Body of pancreas (tissue), 4 donors: ENCODE results near the gene GBGT1. TPM values are rescaled to one million over a fixed set of nuclear protein-coding genes. Genes with fewer than 3 reads are reported as not detected.

Experiments
- ATAC-seq: fragments of 150-250 bp; one replicate; pipeline ENCODE4 v1.9.1; 2016
- DNase-seq, 4 donors: peaks; one replicate each; pipeline ENCODE4 v3.0.0-alpha.2; 2019
- H3K27ac ChIP-seq, 4 donors: fragments of 200-600 bp; sonication (generic); 1 replicate in 3 of 4; 2 replicates in 1 of 4; pipeline versions ENCODE4 v1.5.1 to v1.6.1; 2016 to 2019; ENCODE audit warnings: mild to moderate bottlenecking in 1 of 4, mixed read lengths in 1 of 4, moderate library complexity in 1 of 4
- H3K27me3 ChIP-seq, 2 donors: fragments of 200-600 bp; sonication (generic); one replicate each; pipeline ENCODE4 v1.6.0; 2016; ENCODE audit warnings: mild to moderate bottlenecking in 1 of 2
- H3K36me3 ChIP-seq, 2 donors: fragments of 200-600 bp; sonication (generic); replicated peaks in 1 of 2; 2 replicates each; pipeline ENCODE4 v1.5.1; 2016; ENCODE audit warnings: low read depth in 2 of 2; ENCODE audit not compliant: insufficient read depth in 1 of 2
- H3K4me1 ChIP-seq: fragments of 200-600 bp; sonication (generic); one replicate; pipeline ENCODE4 v1.6.0; 2016
- H3K4me3 ChIP-seq, 2 donors: fragments of 200-600 bp; sonication (generic); 1 replicate in 1 of 2; 2 replicates in 1 of 2; pipeline ENCODE4 v1.5.1; 2016 to 2019
- H3K9me3 ChIP-seq, 3 donors: fragments of 200-600 bp; sonication (generic); 1 replicate in 2 of 3; 2 replicates in 1 of 3; pipeline ENCODE4 v1.5.1; 2016
- POLR2A ChIP-seq, 3 donors: fragments of 450-650 bp; IDR thresholded peaks; one replicate each; pipeline ENCODE4 v1.6.1; 2016; ENCODE audit warnings: antibody characterized with exemption in 3 of 3, mild to moderate bottlenecking in 2 of 3
- WGBS, 2 donors: methylation state at CpG; one replicate each; pipeline ENCODE4 v1.1.5; 2017; 5-methylcytosine and 5-hydroxymethylcytosine counted together
- intact Hi-C: fragments of 100-400 bp; cut with DNase I; formaldehyde crosslinking; loops from one replicate; pipeline ENCODE4 v1.15.1; 2023
- total RNA-seq, 2 donors: library from RNA; depleted of rRNA; stranded (reverse); fragments of >200 nt; gene quantifications; one replicate each; pipeline ENCODE4 v1.1.0, GENCODE V29; 2016
- TF ChIP-seq, protein P1 (sequence below), 7 experiments: fragments of 450-650 bp in 4 of 7; fragments of 200-600 bp in 3 of 7; sonication (generic) in 3 of 7; IDR thresholded peaks; one replicate each; pipeline ENCODE4 v1.5.1; 2016 to 2019; ENCODE audit warnings: antibody characterized with exemption in 7 of 7

Gene GBGT1
- total RNA-seq, 2 donors from 2014 or later, result 5.4 to 9.2 TPM

DNA sequence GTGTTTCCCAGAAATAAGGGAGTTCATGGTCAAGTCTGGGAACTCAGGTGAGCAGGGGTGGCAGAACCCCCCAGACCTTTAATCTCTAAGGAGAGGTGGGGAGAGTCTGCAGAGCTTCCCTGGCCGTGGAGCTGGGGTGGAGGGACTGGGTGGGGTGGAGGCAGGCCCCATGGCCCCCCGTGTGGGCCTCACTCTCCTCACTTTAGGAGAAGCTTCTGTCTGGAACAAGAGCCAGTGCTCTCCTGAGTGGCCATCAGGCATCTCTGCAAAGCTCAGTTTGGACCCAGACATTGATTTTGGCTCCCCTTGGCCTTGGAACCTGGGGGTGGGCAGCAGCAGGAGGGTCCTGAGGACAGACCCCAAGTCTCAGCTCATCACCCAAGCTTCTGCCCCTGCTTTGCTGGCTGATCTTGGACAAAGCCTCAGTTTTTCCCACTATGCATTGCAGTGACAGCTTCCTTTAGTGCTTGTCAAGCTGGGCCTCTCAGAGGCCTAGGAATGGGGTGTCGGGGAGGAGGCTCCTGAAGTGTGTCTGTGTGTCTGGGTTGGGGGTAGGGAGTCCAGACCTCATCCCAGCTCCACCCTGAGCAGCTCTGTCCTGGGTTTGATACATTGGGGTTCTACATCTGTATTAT is 3.5 kb upstream of the GBGT1 start:
- no peaks in the 10 kb centered on the region for H3K27me3 ChIP-seq
- no peak overlapping the region for H3K27ac ChIP-seq
- H3K36me3 ChIP-seq, result no peaks in the 10 kb centered on the region
- DNase-seq (no peak), ATAC-seq (no peak)
- no peak overlapping the region for H3K4me3 ChIP-seq
- TF ChIP-seq, protein P1, sequence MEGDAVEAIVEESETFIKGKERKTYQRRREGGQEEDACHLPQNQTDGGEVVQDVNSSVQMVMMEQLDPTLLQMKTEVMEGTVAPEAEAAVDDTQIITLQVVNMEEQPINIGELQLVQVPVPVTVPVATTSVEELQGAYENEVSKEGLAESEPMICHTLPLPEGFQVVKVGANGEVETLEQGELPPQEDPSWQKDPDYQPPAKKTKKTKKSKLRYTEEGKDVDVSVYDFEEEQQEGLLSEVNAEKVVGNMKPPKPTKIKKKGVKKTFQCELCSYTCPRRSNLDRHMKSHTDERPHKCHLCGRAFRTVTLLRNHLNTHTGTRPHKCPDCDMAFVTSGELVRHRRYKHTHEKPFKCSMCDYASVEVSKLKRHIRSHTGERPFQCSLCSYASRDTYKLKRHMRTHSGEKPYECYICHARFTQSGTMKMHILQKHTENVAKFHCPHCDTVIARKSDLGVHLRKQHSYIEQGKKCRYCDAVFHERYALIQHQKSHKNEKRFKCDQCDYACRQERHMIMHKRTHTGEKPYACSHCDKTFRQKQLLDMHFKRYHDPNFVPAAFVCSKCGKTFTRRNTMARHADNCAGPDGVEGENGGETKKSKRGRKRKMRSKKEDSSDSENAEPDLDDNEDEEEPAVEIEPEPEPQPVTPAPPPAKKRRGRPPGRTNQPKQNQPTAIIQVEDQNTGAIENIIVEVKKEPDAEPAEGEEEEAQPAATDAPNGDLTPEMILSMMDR (IDR thresholded peaks at IDR 0.05), result no peak
- TF ChIP-seq POLR2A (IDR thresholded peaks at IDR 0.05), result no peak
- 66 to 80% methylated on average over 1 to 3 of the region's 3 CpGs for WGBS, 2 donors
- intact Hi-C loops, result no loop called here
- peaks cover 17% of the 10 kb centered on the region for H3K4me1 ChIP-seq
- H3K9me3 ChIP-seq, result no peaks in the 10 kb centered on the region

DNA sequence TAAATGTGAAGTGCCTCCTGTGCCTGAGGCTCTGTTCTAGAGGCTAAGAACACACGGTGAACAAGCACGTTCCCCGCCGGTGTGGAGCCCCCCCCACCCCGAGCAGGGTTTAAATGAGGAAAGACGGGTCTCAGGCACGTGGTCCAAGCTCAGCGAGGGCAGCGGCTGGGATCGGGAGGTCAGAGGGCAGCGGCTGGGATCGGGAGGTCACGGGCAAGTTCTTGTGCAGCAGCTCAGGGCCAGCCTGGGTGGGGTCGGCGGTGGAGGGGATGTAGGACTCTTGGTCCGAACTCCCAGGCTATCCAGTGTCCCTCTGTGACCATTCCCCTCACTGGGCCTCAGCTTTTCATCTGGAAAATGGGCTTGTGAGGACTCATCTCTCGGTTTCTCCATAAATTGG is 2.7 kb upstream of the GBGT1 start:
- no peak overlapping the region for H3K4me3 ChIP-seq
- DNase-seq, result no peak
- no peak overlapping the region for H3K27ac ChIP-seq
- no peaks in the 10 kb centered on the region for H3K36me3 ChIP-seq
- TF ChIP-seq, protein P1 (IDR thresholded peaks at IDR 0.05), result no peak
- TF ChIP-seq POLR2A (IDR thresholded peaks at IDR 0.05), result no peak
- H3K27me3 ChIP-seq, result no peaks in the 10 kb centered on the region
- peaks cover 17% of the 10 kb centered on the region for H3K4me1 ChIP-seq
- intact Hi-C loops, result no loop called here
- 79 to 80% methylated on average over 12 to 17 of the region's 17 CpGs for WGBS, 2 donors
- H3K9me3 ChIP-seq, result no peaks in the 10 kb centered on the region
- no peak for ATAC-seq

DNA sequence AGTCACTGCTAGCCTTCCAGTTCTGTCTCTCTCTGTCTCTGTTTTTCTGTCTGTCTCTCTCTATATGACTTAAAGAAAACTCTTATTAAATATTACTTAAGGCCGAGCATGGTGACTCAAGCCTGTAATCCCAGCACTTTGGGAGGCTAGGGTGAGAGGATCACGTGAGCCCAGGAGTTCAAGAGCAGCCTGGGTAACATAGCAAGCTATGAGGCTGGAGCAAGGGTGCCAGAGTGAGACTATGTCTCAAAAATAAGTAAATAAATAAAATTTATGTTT is 1.7 kb upstream of the GBGT1 start:
- Histone ChIP-seq H3K9me3 (no peaks in the 10 kb centered on the region), H3K27me3 (no peaks in the 10 kb centered on the region), H3K4me1 (peaks cover 17% of the 10 kb centered on the region), H3K27ac (no peak overlapping the region), H3K4me3 (no peak overlapping the region), H3K36me3 (no peaks in the 10 kb centered on the region)
- TF ChIP-seq, protein P1 (IDR thresholded peaks at IDR 0.05), result no peak
- TF ChIP-seq POLR2A (IDR thresholded peaks at IDR 0.05), result no peak
- WGBS, 2 donors, result 82 to 90% methylated on average over 2 of the region's 2 CpGs
- no peak for DNase-seq
- intact Hi-C loops, result no loop called here
- no peak for ATAC-seq

DNA sequence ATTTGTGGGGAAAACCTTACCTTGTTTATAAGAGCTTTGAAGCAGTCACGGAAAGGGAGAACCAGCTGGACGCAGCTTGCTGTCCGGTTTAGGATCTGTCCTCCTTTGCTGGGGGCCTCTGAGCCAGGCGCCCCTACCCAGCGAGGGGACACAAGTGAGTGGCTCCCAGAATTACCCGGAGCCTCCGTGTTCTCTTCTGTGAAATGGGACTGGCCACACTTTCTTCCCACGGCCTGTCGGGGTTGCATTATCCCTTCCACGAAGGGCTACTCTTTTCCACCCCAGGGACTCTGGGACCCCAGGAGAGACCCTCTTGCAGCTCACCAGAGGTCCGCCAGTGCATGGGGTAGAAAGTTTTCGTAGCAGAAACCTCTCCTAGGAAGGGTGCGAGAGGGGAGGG is 477 bp upstream of the GBGT1 start:
- peak overlapping the region in 1 of 4 donors; percentile 50 for H3K27ac ChIP-seq
- no peaks in the 10 kb centered on the region for H3K9me3 ChIP-seq
- no peaks in the 10 kb centered on the region for H3K36me3 ChIP-seq
- intact Hi-C loops, result no loop called here
- DNase-seq (no peak), ATAC-seq (no peak)
- no peaks in the 10 kb centered on the region for H3K27me3 ChIP-seq
- TF ChIP-seq POLR2A (IDR thresholded peaks at IDR 0.05), result no peak
- TF ChIP-seq, protein P1 (IDR thresholded peaks at IDR 0.05), result no peak
- peak overlapping the region; percentile 38 to 51 for H3K4me3 ChIP-seq
- H3K4me1 ChIP-seq, result peaks cover 17% of the 10 kb centered on the region
- 76 to 82% methylated on average over 13 of the region's 13 CpGs for WGBS, 2 donors

DNA sequence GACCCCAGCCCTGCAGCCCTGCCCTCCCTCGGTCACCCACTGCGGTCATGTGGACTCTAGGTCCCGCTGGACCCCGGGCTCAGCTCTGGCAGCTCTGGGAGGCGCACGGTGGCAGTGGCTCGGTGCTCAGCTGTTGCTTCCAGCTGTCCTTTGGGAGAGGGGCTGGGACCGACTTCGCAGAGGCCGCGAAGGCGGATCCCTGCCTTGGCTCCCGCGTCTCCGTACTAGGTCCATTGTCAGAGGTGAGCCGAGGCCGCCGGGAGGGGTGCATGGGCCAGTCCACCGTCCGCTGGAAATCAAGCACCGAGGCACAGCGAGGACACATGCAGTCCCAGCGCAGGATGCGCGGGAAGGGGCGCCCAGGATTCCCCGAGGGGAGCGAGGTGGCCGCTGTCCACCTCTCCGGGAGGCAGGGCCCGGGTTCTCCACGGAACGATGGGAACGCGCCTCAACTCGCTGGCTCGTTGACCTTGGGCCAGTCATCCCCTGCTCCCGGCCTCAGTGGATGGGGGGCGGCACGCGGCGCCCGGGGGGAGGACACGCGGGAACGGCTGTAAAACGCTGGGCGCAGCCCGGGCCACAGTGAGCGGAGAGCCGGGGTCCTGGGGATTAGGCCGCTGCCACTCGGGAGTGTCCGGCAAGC is 732 bp downstream of the GBGT1 start:
- Histone ChIP-seq H3K4me1 (peaks cover 17% of the 10 kb centered on the region), H3K9me3 (no peaks in the 10 kb centered on the region), H3K4me3 (peak overlapping the region in 1 of 2 donors; percentile 51), H3K36me3 (no peaks in the 10 kb centered on the region), H3K27ac (peak overlapping the region in 1 of 4 donors; percentile 50), H3K27me3 (no peaks in the 10 kb centered on the region)
- intact Hi-C loops, result no loop called here
- 30 to 60% methylated on average over 1 to 51 of the region's 54 CpGs for WGBS, 2 donors
- no peak for TF ChIP-seq POLR2A (IDR thresholded peaks at IDR 0.05)
- TF ChIP-seq, protein P1 (IDR thresholded peaks at IDR 0.05), result no peak
- no peak for ATAC-seq
- no peak for DNase-seq
